Astrocyte (in vitro differentiated cells and primary cell): ENCODE results near the gene ACSBG1.

Experiments used
- CTCF ChIP-seq: IDR thresholded peaks from 2 replicates; pipeline ENCODE4 v1.5.1; 2011; ENCODE audit warnings: low read depth, mild to moderate bottlenecking, inconsistent platforms, low read length, moderate library complexity; ENCODE audit not compliant: insufficient read depth
- EZH2 ChIP-seq: IDR thresholded peaks from 2 replicates; pipeline ENCODE4 v1.6.1; 2012; ENCODE audit warnings: mild to moderate bottlenecking, low read length, inconsistent platforms; ENCODE audit not compliant: insufficient read depth

DNA sequence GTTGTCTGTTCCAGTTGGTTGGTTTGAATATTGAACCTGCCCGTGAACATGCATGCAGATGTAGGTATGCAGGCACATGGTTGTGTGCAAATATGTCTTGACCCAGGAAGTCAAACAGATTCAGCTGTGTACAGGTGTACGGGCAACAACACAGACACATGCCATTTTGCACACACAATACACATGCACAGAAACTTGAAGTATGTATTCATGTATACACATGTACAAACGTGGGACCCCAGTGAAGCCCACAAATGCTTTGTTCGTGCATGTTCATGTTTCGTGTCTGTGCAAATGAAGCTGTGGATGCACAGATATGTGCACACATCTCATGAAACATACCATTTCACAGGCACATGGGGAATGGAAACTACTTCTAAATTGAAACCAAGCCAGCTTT lies 54.5 kb downstream of the ACSBG1 start:
- no peak for TF ChIP-seq CTCF
- TF ChIP-seq EZH2: no peak
